Liver (tissue), 9 donors: ENCODE results near the gene LGALS16. TPM values are rescaled to one million over a fixed set of nuclear protein-coding genes. Genes with fewer than 3 reads are reported as not detected.

Source experiments
- DNase-seq: peaks from one replicate; pipeline ENCODE4 v3.0.0-alpha.2; 2017; ENCODE audit warnings: low spot score
- H3K27ac ChIP-seq, 2 donors: one replicate each; pipeline ENCODE4 v1.7.0; 2013; ENCODE audit warnings: inconsistent platforms in 2 of 2, low read length in 2 of 2, control low read depth in 1 of 2, low read depth in 1 of 2, mild to moderate bottlenecking in 1 of 2
- H3K27me3 ChIP-seq, 4 donors: one replicate each; pipeline versions ENCODE4 v1.6.1 to v1.7.0; 2013; ENCODE audit warnings: low read length in 3 of 4, inconsistent platforms in 1 of 4, mild to moderate bottlenecking in 1 of 4, moderate library complexity in 1 of 4; ENCODE audit not compliant: control insufficient read depth in 4 of 4, insufficient read depth in 4 of 4
- H3K36me3 ChIP-seq, 4 donors: one replicate each; pipeline versions ENCODE4 v1.6.1 to v1.7.0; 2013; ENCODE audit warnings: low read length in 3 of 4, mild to moderate bottlenecking in 3 of 4, low read depth in 1 of 4, moderate library complexity in 1 of 4; ENCODE audit not compliant: control insufficient read depth in 4 of 4, insufficient read depth in 3 of 4
- H3K4me1 ChIP-seq, 4 donors: one replicate each; pipeline versions ENCODE4 v1.6.1 to v1.7.0; 2013; ENCODE audit warnings: low read length in 3 of 4, mild to moderate bottlenecking in 3 of 4, moderate library complexity in 1 of 4; ENCODE audit not compliant: control insufficient read depth in 4 of 4, insufficient read depth in 4 of 4
- H3K4me3 ChIP-seq, 3 donors: one replicate each; pipeline versions ENCODE4 v1.6.1 to v1.7.0; 2013; ENCODE audit warnings: low read length in 3 of 3, control low read depth in 1 of 3, low read depth in 1 of 3, mild to moderate bottlenecking in 1 of 3
- H3K9ac ChIP-seq, 2 donors: one replicate each; pipeline ENCODE4 v1.7.0; 2013; ENCODE audit warnings: low read length in 2 of 2, mild to moderate bottlenecking in 2 of 2, moderate library complexity in 2 of 2, control low read depth in 1 of 2, low read depth in 1 of 2
- H3K9me3 ChIP-seq, 4 donors: one replicate each; pipeline versions ENCODE4 v1.6.1 to v1.7.0; 2013; ENCODE audit warnings: low read length in 3 of 4; ENCODE audit not compliant: control insufficient read depth in 4 of 4
- ATF3 ChIP-seq: IDR thresholded peaks from 2 replicates; pipeline ENCODE4 v1.6.1; 2016; ENCODE audit warnings: antibody characterized with exemption
- CTCF ChIP-seq: fragments of 150-350 bp; IDR thresholded peaks from 2 replicates; pipeline ENCODE4 v1.5.1; 2017; ENCODE audit warnings: improper control_type of control experiment, low read depth, low read length; ENCODE audit not compliant: missing input control
- EGR1 ChIP-seq, 2 donors: IDR thresholded peaks; 2 replicates each; pipeline ENCODE4 v1.6.1; 2016 to 2018; ENCODE audit warnings: antibody characterized with exemption in 2 of 2, low read depth in 2 of 2
- FOXA1 ChIP-seq: IDR thresholded peaks from 2 replicates; pipeline ENCODE4 v1.6.1; 2016; ENCODE audit warnings: antibody characterized with exemption
- FOXA2 ChIP-seq: IDR thresholded peaks from 2 replicates; pipeline ENCODE4 v1.6.1; 2016; ENCODE audit warnings: antibody characterized with exemption
- GABPA ChIP-seq, 2 donors: IDR thresholded peaks in 1 of 2; conservative IDR thresholded peaks in 1 of 2; 2 replicates each; pipeline ENCODE4 v1.6.1; 2016; ENCODE audit warnings: antibody characterized with exemption in 2 of 2, mild to moderate bottlenecking in 1 of 2, moderate library complexity in 1 of 2
- HNF4A ChIP-seq, 2 donors: conservative IDR thresholded peaks; 2 replicates each; pipeline ENCODE4 v1.6.1; 2016; ENCODE audit warnings: antibody characterized with exemption in 2 of 2, mild to moderate bottlenecking in 2 of 2
- HNF4G ChIP-seq: IDR thresholded peaks from 2 replicates; pipeline ENCODE4 v1.6.1; 2016; ENCODE audit warnings: antibody characterized with exemption
- JUND ChIP-seq, 2 donors: IDR thresholded peaks; 2 replicates each; pipeline ENCODE4 v1.6.1; 2016; ENCODE audit warnings: antibody characterized with exemption in 2 of 2
- MAX ChIP-seq: IDR thresholded peaks from 2 replicates; pipeline ENCODE4 v1.6.1; 2016; ENCODE audit warnings: antibody characterized with exemption
- NR2F2 ChIP-seq: IDR thresholded peaks from 2 replicates; pipeline ENCODE4 v1.6.1; 2016; ENCODE audit warnings: antibody characterized with exemption
- RAD21 ChIP-seq, 2 donors: IDR thresholded peaks; 2 replicates each; pipeline ENCODE4 v1.6.1; 2016; ENCODE audit warnings: antibody characterized with exemption in 2 of 2, mild to moderate bottlenecking in 2 of 2
- REST ChIP-seq: IDR thresholded peaks from 2 replicates; pipeline ENCODE4 v1.6.1; 2016; ENCODE audit warnings: antibody characterized with exemption, mild to moderate bottlenecking
- RXRA ChIP-seq, 2 donors: IDR thresholded peaks; 2 replicates each; pipeline ENCODE4 v1.6.1; 2017 to 2018; ENCODE audit warnings: antibody characterized with exemption in 2 of 2, mild to moderate bottlenecking in 1 of 2
- SP1 ChIP-seq: IDR thresholded peaks from 2 replicates; pipeline ENCODE4 v1.6.1; 2018; ENCODE audit warnings: antibody characterized with exemption, mild to moderate bottlenecking
- TAF1 ChIP-seq: conservative IDR thresholded peaks from 2 replicates; pipeline ENCODE4 v1.6.1; 2016; ENCODE audit warnings: antibody characterized with exemption, mild to moderate bottlenecking
- YY1 ChIP-seq: IDR thresholded peaks from 2 replicates; pipeline ENCODE4 v1.6.1; 2016; ENCODE audit warnings: antibody characterized with exemption, mild to moderate bottlenecking
- ZBTB33 ChIP-seq: IDR thresholded peaks from 2 replicates; pipeline ENCODE4 v1.6.1; 2016; ENCODE audit warnings: antibody characterized with exemption
- WGBS: extraction: QIAGEN DNeasy Blood & Tissue Kit; methylation state at CpG from one replicate; pipeline ENCODE4 v1.1.7; 2013; 5-methylcytosine and 5-hydroxymethylcytosine counted together
- polyA plus RNA-seq, 2 donors: library from polyadenylated mRNA; stranded (reverse) in 1 of 2; unstranded in 1 of 2; fragments of 200-250 nt in 1 of 2; fragments of >200 nt in 1 of 2; fragmentation: Nextera tagmentation in 1 of 2; extraction: Ambion mirVana in 1 of 2; gene quantifications; one replicate each; pipeline versions ENCODE4 v1.2.1 to v1.2.3, GENCODE V29; 2013 to 2015
- total RNA-seq, 2 donors: library from RNA; depleted of rRNA; stranded (reverse); fragments of >200 nt; gene quantifications; one replicate each; pipeline ENCODE4 v1.2.3, GENCODE V29; 2014
- donor health status: healthy.
- donor health status: healthy.
- donor health status: healthy.
- donor health status: healthy.
- donor health status: healthy.

LGALS16 gene
- total and polyA plus RNA-seq, 4 donors = not detected

GRCh38 chr19:39708594-39708993, 52.9 kb downstream of the LGALS16 start:
- DNase-seq = no peak
- WGBS = 71% methylated on average over 6 of the region's 6 CpGs
- Histone ChIP-seq H3K27ac (no peak overlapping the region), H3K9me3 (peaks cover 0 to 2% (median 0%) of the 10 kb centered on the region in 4 donors), H3K27me3 (peaks cover 0 to 2% (median 0%) of the 10 kb centered on the region in 4 donors), H3K4me1 (no peaks in the 10 kb centered on the region), H3K9ac (no peak overlapping the region), H3K4me3 (no peak overlapping the region), H3K36me3 (no peaks in the 10 kb centered on the region)
- TF ChIP-seq MAX (no peak), REST (no peak), GABPA (IDR thresholded peaks at IDR 0.05 in 1 of 2, conservative IDR thresholded peaks at IDR 0.05 in 1 of 2) (no peak), FOXA1 (no peak), YY1 (no peak), HNF4G (no peak)

- no peaks in the 10 kb centered on the region for H3K4me1 ChIP-seq
- H3K27me3 ChIP-seq = peaks cover 0 to 2% (median 0%) of the 10 kb centered on the region in 4 donors
- H3K27ac ChIP-seq = no peak overlapping the region
- 72% methylated on average over 5 of the region's 5 CpGs for WGBS
- no peak for DNase-seq
- no peak overlapping the region for H3K9ac ChIP-seq
- H3K4me3 ChIP-seq = no peak overlapping the region
- no peak for TF ChIP-seq NR2F2
- TF ChIP-seq MAX = no peak
- no peak for TF ChIP-seq FOXA1
- TF ChIP-seq RAD21 (IDR thresholded peaks at IDR 0.05) = no peak
- TF ChIP-seq EGR1 (IDR thresholded peaks at IDR 0.05; ENCODE audit: low read depth in 2 of 2) = no peak
- TF ChIP-seq FOXA2 = no peak
- no peak for TF ChIP-seq ATF3
- TF ChIP-seq RXRA (IDR thresholded peaks at IDR 0.05) = no peak
- no peak for TF ChIP-seq ZBTB33
- no peak for TF ChIP-seq HNF4G
- TF ChIP-seq YY1 = no peak
- TF ChIP-seq HNF4A (conservative IDR thresholded peaks at IDR 0.05) = no peak
- no peak for TF ChIP-seq TAF1
- no peak for TF ChIP-seq CTCF
- TF ChIP-seq REST = no peak
- TF ChIP-seq GABPA (IDR thresholded peaks at IDR 0.05 in 1 of 2, conservative IDR thresholded peaks at IDR 0.05 in 1 of 2) = no peak
- no peak for TF ChIP-seq SP1
- TF ChIP-seq JUND (IDR thresholded peaks at IDR 0.05) = no peak
- H3K36me3 ChIP-seq = no peaks in the 10 kb centered on the region
- peaks cover 0 to 2% (median 0%) of the 10 kb centered on the region in 4 donors for H3K9me3 ChIP-seq
These were observed 53.5 kb downstream of the LGALS16 start for GRCh38 chr19:39709026-39709872.
